Parathyroid adenoma (tissue), 2 donors: Measurements from ENCODE around the gene PCGF2.

Experiments used
- H2AFZ ChIP-seq: fragments of 300-600 bp; sonication (generic); one replicate; pipeline ENCODE4 v1.7.0; 2017; ENCODE audit warnings: antibody characterized with exemption, mild to moderate bottlenecking
- H3K27ac ChIP-seq: fragments of 300-600 bp; sonication (generic); one replicate; pipeline ENCODE4 v1.7.0; 2017
- H3K27me3 ChIP-seq: fragments of 300-600 bp; sonication (generic); one replicate; pipeline ENCODE4 v1.7.0; 2017; ENCODE audit warnings: low read length; ENCODE audit not compliant: control insufficient read depth, insufficient read depth
- H3K36me3 ChIP-seq: fragments of 300-600 bp; sonication (generic); one replicate; pipeline ENCODE4 v1.7.0; 2017; ENCODE audit warnings: low read length; ENCODE audit not compliant: control insufficient read depth, insufficient read depth
- H3K4me1 ChIP-seq: fragments of 300-600 bp; sonication (generic); one replicate; pipeline ENCODE4 v1.7.0; 2017; ENCODE audit warnings: control low read depth
- H3K4me2 ChIP-seq: fragments of 300-600 bp; sonication (generic); one replicate; pipeline ENCODE4 v1.7.0; 2017; ENCODE audit warnings: low read length
- H3K4me3 ChIP-seq: fragments of 300-600 bp; sonication (generic); one replicate; pipeline ENCODE4 v1.7.0; 2017; ENCODE audit warnings: low read depth, low read length
- H3K79me2 ChIP-seq: fragments of 300-600 bp; sonication (generic); one replicate; pipeline ENCODE4 v1.7.0; 2017; ENCODE audit warnings: control low read depth
- H3K9ac ChIP-seq: fragments of 300-600 bp; sonication (generic); one replicate; pipeline ENCODE4 v1.7.0; 2017; ENCODE audit warnings: mild to moderate bottlenecking
- H3K9me3 ChIP-seq: fragments of 300-600 bp; sonication (generic); one replicate; pipeline ENCODE4 v1.7.0; 2017; ENCODE audit warnings: low read length; ENCODE audit not compliant: control insufficient read depth
- CTCF ChIP-seq: fragments of 300-600 bp; sonication (generic); IDR thresholded peaks from one replicate; pipeline ENCODE4 v1.7.0; 2017; ENCODE audit warnings: antibody characterized with exemption, mild to moderate bottlenecking
- donor health status: primary hyperparathyroidism.

PCGF2 gene

GRCh38 chr17:38768417-38768816 is 20.3 kb upstream of the PCGF2 start:
- H3K9me3 ChIP-seq = no peaks in the 10 kb centered on the region
- H3K36me3 ChIP-seq = no peaks in the 10 kb centered on the region
- no peak overlapping the region for H3K27ac ChIP-seq
- no peak overlapping the region for H3K4me3 ChIP-seq
- no peaks in the 10 kb centered on the region for H3K79me2 ChIP-seq
- no peaks in the 10 kb centered on the region for H3K27me3 ChIP-seq
- H2AFZ ChIP-seq = no peak overlapping the region
- TF ChIP-seq CTCF = no peak
- H3K9ac ChIP-seq = no peak overlapping the region
- no peaks in the 10 kb centered on the region for H3K4me1 ChIP-seq
- H3K4me2 ChIP-seq = peak overlapping the region; percentile 13

GRCh38 chr17:38766341-38766740 is 18.2 kb upstream of the PCGF2 start:
- Histone ChIP-seq H3K79me2 (no peaks in the 10 kb centered on the region), H3K4me2 (no peak overlapping the region), H3K4me3 (no peak overlapping the region), H2AFZ (no peak overlapping the region), H3K9me3 (no peaks in the 10 kb centered on the region), H3K36me3 (no peaks in the 10 kb centered on the region), H3K27me3 (no peaks in the 10 kb centered on the region), H3K4me1 (no peaks in the 10 kb centered on the region), H3K9ac (no peak overlapping the region), H3K27ac (no peak overlapping the region)
- TF ChIP-seq CTCF = no peak

GRCh38 chr17:38762231-38762630 is 14.1 kb upstream of the PCGF2 start:
- peaks cover 5% of the 10 kb centered on the region for H3K79me2 ChIP-seq
- no peaks in the 10 kb centered on the region for H3K36me3 ChIP-seq
- no peak overlapping the region for H2AFZ ChIP-seq
- TF ChIP-seq CTCF = no peak
- no peaks in the 10 kb centered on the region for H3K4me1 ChIP-seq
- no peak overlapping the region for H3K4me2 ChIP-seq
- no peak overlapping the region for H3K4me3 ChIP-seq
- H3K9me3 ChIP-seq = no peaks in the 10 kb centered on the region
- H3K9ac ChIP-seq = no peak overlapping the region
- no peak overlapping the region for H3K27ac ChIP-seq
- no peaks in the 10 kb centered on the region for H3K27me3 ChIP-seq

- Histone ChIP-seq H2AFZ (no peak overlapping the region), H3K36me3 (no peaks in the 10 kb centered on the region)
- no peak for TF ChIP-seq CTCF
Measured at GRCh38 chr17:38761612-38762011, 13.5 kb upstream of the PCGF2 start.

GRCh38 chr17:38753071-38753506 is 5.0 kb upstream of the PCGF2 start:
- no peaks in the 10 kb centered on the region for H3K27me3 ChIP-seq
- H3K9ac ChIP-seq = peak overlapping the region; percentile 65
- no peaks in the 10 kb centered on the region for H3K9me3 ChIP-seq
- peak overlapping the region; percentile 83 for H3K4me2 ChIP-seq
- peak overlapping the region; percentile 97 for H3K4me3 ChIP-seq
- peak overlapping the region; percentile 87 for H2AFZ ChIP-seq
- no peak for TF ChIP-seq CTCF
- H3K4me1 ChIP-seq = peaks cover 25% of the 10 kb centered on the region
- peak overlapping the region; percentile 96 for H3K27ac ChIP-seq
- H3K36me3 ChIP-seq = no peaks in the 10 kb centered on the region
- H3K79me2 ChIP-seq = peaks cover 28% of the 10 kb centered on the region

More at GRCh38 chr17:38761612-38762011, 13.5 kb upstream of the PCGF2 start:
- Histone ChIP-seq H3K4me2 (no peak overlapping the region), H3K79me2 (peaks cover 8% of the 10 kb centered on the region), H3K9me3 (no peaks in the 10 kb centered on the region), H3K27me3 (no peaks in the 10 kb centered on the region), H3K27ac (no peak overlapping the region), H3K9ac (no peak overlapping the region), H3K4me1 (no peaks in the 10 kb centered on the region), H3K4me3 (no peak overlapping the region)
